ENCODE results near the gene ELF4.

The ELF4 gene

GRCh38 chrX:130082244-130083106 lies 27.8 kb downstream of the ELF4 start:
- TF ChIP-seq POLR2A (IDR thresholded peaks at IDR 0.05; ENCODE audit: low read depth, low read length) = peak; percentile 27; the same call in 1 of the 2 replicates
- TF ChIP-seq POLR2AphosphoS5 (IDR thresholded peaks at IDR 0.05; ENCODE audit: low read depth, low read length) = no peak
- no peak for TF ChIP-seq TAF1 (IDR thresholded peaks at IDR 0.05; ENCODE audit: borderline replicate concordance, low read depth, low read length)
- FAIRE-seq (peak; percentile 89), DNase-seq (ENCODE audit: insufficient read length) (peak; percentile 58)

- TF ChIP-seq TAF1 (IDR thresholded peaks at IDR 0.05; ENCODE audit: borderline replicate concordance, low read depth, low read length) (no peak), POLR2AphosphoS5 (IDR thresholded peaks at IDR 0.05; ENCODE audit: low read depth, low read length) (no peak)
- FAIRE-seq (no peak), DNase-seq (ENCODE audit: insufficient read length) (no peak)
Observed at GRCh38 chrX:130081421-130082045, 28.8 kb downstream of the ELF4 start.

- FAIRE-seq = no peak
- TF ChIP-seq TAF1 (IDR thresholded peaks at IDR 0.05; ENCODE audit: borderline replicate concordance, low read depth, low read length) (no peak), POLR2A (IDR thresholded peaks at IDR 0.05; ENCODE audit: low read depth, low read length) (no peak), POLR2AphosphoS5 (IDR thresholded peaks at IDR 0.05; ENCODE audit: low read depth, low read length) (no peak)
- no peak for DNase-seq (ENCODE audit: insufficient read length)
Observed at GRCh38 chrX:130080791-130081367, 29.4 kb downstream of the ELF4 start.

- no peak for TF ChIP-seq POLR2AphosphoS5 (IDR thresholded peaks at IDR 0.05; ENCODE audit: low read depth, low read length)
- no peak for TF ChIP-seq TAF1 (IDR thresholded peaks at IDR 0.05; ENCODE audit: borderline replicate concordance, low read depth, low read length)
- no peak for TF ChIP-seq POLR2A (IDR thresholded peaks at IDR 0.05; ENCODE audit: low read depth, low read length)
- peak; percentile 86 for FAIRE-seq
Observed at GRCh38 chrX:130079824-130080406, 30.4 kb downstream of the ELF4 start.

GRCh38 chrX:130075777-130076176 lies 34.5 kb downstream of the ELF4 start:
- TF ChIP-seq TAF1 (IDR thresholded peaks at IDR 0.05; ENCODE audit: borderline replicate concordance, low read depth, low read length) (no peak), POLR2A (IDR thresholded peaks at IDR 0.05; ENCODE audit: low read depth, low read length) (no peak), POLR2AphosphoS5 (IDR thresholded peaks at IDR 0.05; ENCODE audit: low read depth, low read length) (no peak)
- peak; percentile 40 for FAIRE-seq
- DNase-seq (ENCODE audit: insufficient read length) = no peak

More at GRCh38 chrX:130079824-130080406, 30.4 kb downstream of the ELF4 start:
- no peak for DNase-seq (ENCODE audit: insufficient read length)

- no peak for DNase-seq (ENCODE audit: insufficient read length)
- TF ChIP-seq POLR2A (IDR thresholded peaks at IDR 0.05; ENCODE audit: low read depth, low read length) (no peak), TAF1 (IDR thresholded peaks at IDR 0.05; ENCODE audit: borderline replicate concordance, low read depth, low read length) (no peak), POLR2AphosphoS5 (IDR thresholded peaks at IDR 0.05; ENCODE audit: low read depth, low read length) (no peak)
- no peak for FAIRE-seq
Observed at GRCh38 chrX:130072345-130072740, 38.0 kb downstream of the ELF4 start.

- no peak for DNase-seq (ENCODE audit: insufficient read length)
- TF ChIP-seq POLR2A (IDR thresholded peaks at IDR 0.05; ENCODE audit: low read depth, low read length) (no peak), POLR2AphosphoS5 (IDR thresholded peaks at IDR 0.05; ENCODE audit: low read depth, low read length) (no peak), TAF1 (IDR thresholded peaks at IDR 0.05; ENCODE audit: borderline replicate concordance, low read depth, low read length) (no peak)
- FAIRE-seq = no peak
Observed at GRCh38 chrX:130071611-130072344, 38.5 kb downstream of the ELF4 start.

- DNase-seq (ENCODE audit: insufficient read length) = no peak
- FAIRE-seq = no peak
- no peak for TF ChIP-seq TAF1 (IDR thresholded peaks at IDR 0.05; ENCODE audit: borderline replicate concordance, low read depth, low read length)
- TF ChIP-seq POLR2A (IDR thresholded peaks at IDR 0.05; ENCODE audit: low read depth, low read length) = no peak
- no peak for TF ChIP-seq POLR2AphosphoS5 (IDR thresholded peaks at IDR 0.05; ENCODE audit: low read depth, low read length)
Observed at GRCh38 chrX:130066975-130067615, 43.2 kb downstream of the ELF4 start.

- no peak for TF ChIP-seq POLR2A (IDR thresholded peaks at IDR 0.05; ENCODE audit: low read depth, low read length)
- TF ChIP-seq TAF1 (IDR thresholded peaks at IDR 0.05; ENCODE audit: borderline replicate concordance, low read depth, low read length) = no peak
- no peak for TF ChIP-seq POLR2AphosphoS5 (IDR thresholded peaks at IDR 0.05; ENCODE audit: low read depth, low read length)
- peak; percentile 89 for FAIRE-seq
- peak; percentile 92 for DNase-seq (ENCODE audit: insufficient read length)
Observed at GRCh38 chrX:130060122-130061069, 49.9 kb downstream of the ELF4 start.

Measured in GM12892 (cell line).